Mucosa of stomach (tissue), 1 donor: ENCODE data around the gene MYO18A.
"Not testable (repeated sequence)": the region's sequence is repeated elsewhere in the genome, so short reads cannot be mapped to it uniquely, and the experiment has no call there.

Experiments used
- H3K27me3 ChIP-seq: one replicate; pipeline ENCODE4 v1.7.0; 2013; ENCODE audit warnings: mild to moderate bottlenecking, low read length; ENCODE audit not compliant: control insufficient read depth, insufficient read depth
- H3K36me3 ChIP-seq: one replicate; pipeline ENCODE4 v1.7.0; 2013; ENCODE audit warnings: low read length; ENCODE audit not compliant: control insufficient read depth, insufficient read depth
- H3K4me1 ChIP-seq: one replicate; pipeline ENCODE4 v1.7.0; 2013; ENCODE audit warnings: mild to moderate bottlenecking, low read length; ENCODE audit not compliant: control insufficient read depth, insufficient read depth
- H3K4me3 ChIP-seq: one replicate; pipeline ENCODE4 v1.7.0; 2013; ENCODE audit warnings: low read length
- H3K9ac ChIP-seq: one replicate; pipeline ENCODE4 v1.7.0; 2013; ENCODE audit warnings: mild to moderate bottlenecking, low read length, moderate library complexity
- H3K9me3 ChIP-seq: one replicate; pipeline ENCODE4 v1.7.0; 2013; ENCODE audit warnings: mild to moderate bottlenecking, low read length, moderate library complexity; ENCODE audit not compliant: control insufficient read depth
- donor health status: Pancreatic carcinoma.

The MYO18A gene

GRCh38 chr17:29172589-29172988 is 7.6 kb downstream of the MYO18A start:
- Histone ChIP-seq H3K9ac (no peak overlapping the region), H3K9me3 (no peaks in the 10 kb centered on the region), H3K4me1 (peaks cover 40% of the 10 kb centered on the region), H3K36me3 (no peaks in the 10 kb centered on the region), H3K4me3 (no peak overlapping the region), H3K27me3 (no peaks in the 10 kb centered on the region)

- H3K4me3 ChIP-seq: no peak overlapping the region
- H3K27me3 ChIP-seq: no peaks in the 10 kb centered on the region
Measured at GRCh38 chr17:29170682-29171081, 9.5 kb downstream of the MYO18A start.

GRCh38 chr17:29169806-29170591 is 10.2 kb downstream of the MYO18A start:
- no peak overlapping the region for H3K9ac ChIP-seq

More at GRCh38 chr17:29170682-29171081, 9.5 kb downstream of the MYO18A start:
- Histone ChIP-seq H3K4me1 (peaks cover 28% of the 10 kb centered on the region), H3K36me3 (no peaks in the 10 kb centered on the region), H3K9ac (no peak overlapping the region), H3K9me3 (no peaks in the 10 kb centered on the region)

DNA sequence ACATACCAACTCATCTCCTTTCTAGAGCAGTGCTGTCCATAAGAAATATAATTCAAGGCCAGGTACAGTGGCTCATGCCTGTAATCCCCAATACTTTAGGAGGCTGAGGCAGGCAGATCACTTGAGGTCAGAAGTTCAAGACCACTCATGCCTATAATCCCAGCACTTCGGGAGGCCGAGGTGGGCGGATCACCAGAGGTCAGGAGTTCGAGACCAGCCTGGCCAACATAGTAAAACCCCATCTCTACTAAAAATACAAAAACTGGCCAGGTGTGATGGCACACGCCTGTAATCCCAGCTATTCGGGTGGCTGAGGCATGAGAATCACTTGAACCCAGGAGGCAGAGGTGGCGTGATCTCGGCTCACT is 11.5 kb downstream of the MYO18A start:
- H3K27me3 ChIP-seq, H3K36me3 ChIP-seq, H3K4me3 ChIP-seq, H3K9ac ChIP-seq, H3K9me3 ChIP-seq: not testable (repeated sequence)
- H3K4me1 ChIP-seq: peaks cover 28% of the 10 kb centered on the region

More at GRCh38 chr17:29169806-29170591, 10.2 kb downstream of the MYO18A start:
- no peaks in the 10 kb centered on the region for H3K36me3 ChIP-seq
- H3K9me3 ChIP-seq: no peaks in the 10 kb centered on the region
- no peak overlapping the region for H3K4me3 ChIP-seq
- peaks cover 28% of the 10 kb centered on the region for H3K4me1 ChIP-seq
- no peaks in the 10 kb centered on the region for H3K27me3 ChIP-seq

GRCh38 chr17:29168079-29168758 is 12.0 kb downstream of the MYO18A start:
- Histone ChIP-seq H3K4me3 (no peak overlapping the region), H3K9me3 (no peaks in the 10 kb centered on the region), H3K27me3 (no peaks in the 10 kb centered on the region), H3K4me1 (peaks cover 28% of the 10 kb centered on the region), H3K36me3 (no peaks in the 10 kb centered on the region), H3K9ac (no peak overlapping the region)

DNA sequence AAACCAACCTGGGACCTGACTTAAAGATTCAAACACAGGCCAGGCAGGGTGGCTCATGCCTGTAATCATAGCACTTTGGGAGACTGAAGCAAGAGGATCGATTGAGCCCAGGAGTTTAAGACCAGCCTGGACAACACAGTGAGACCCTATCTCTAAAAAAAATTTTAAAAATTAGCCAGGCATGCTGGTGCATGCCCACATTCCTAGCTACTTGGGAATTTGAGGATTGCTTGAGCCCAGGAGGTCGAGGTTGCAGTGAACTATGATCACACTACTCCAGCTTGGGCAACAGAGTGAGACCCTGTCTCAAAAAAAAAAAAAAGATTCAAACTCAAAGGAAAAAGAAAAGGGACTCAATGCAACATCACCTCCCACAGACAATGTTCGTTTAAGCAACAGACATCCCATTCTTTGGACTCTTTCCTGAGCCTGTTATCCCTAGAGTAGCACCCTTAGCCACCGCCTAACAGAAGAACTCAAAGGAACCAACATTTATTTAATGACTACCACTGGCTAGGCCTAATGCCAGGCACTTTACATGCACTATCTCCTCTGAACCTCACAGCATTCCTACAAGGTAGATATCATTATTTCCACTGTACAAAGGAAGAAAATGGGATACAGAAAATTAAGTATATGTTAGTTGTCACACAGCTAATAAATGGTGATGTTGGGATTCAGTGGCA is 12.7 kb downstream of the MYO18A start:
- H3K9ac ChIP-seq: no peak overlapping the region
- H3K36me3 ChIP-seq: no peaks in the 10 kb centered on the region
- no peaks in the 10 kb centered on the region for H3K9me3 ChIP-seq
- no peaks in the 10 kb centered on the region for H3K27me3 ChIP-seq
- H3K4me1 ChIP-seq: peaks cover 25% of the 10 kb centered on the region
- no peak overlapping the region for H3K4me3 ChIP-seq

GRCh38 chr17:29166507-29166887 is 13.7 kb downstream of the MYO18A start:
- Histone ChIP-seq H3K36me3 (no peaks in the 10 kb centered on the region), H3K9ac (no peak overlapping the region)

GRCh38 chr17:29165800-29166506 is 14.2 kb downstream of the MYO18A start:
- H3K9ac ChIP-seq: no peak overlapping the region
- peaks cover 17% of the 10 kb centered on the region for H3K4me1 ChIP-seq
- H3K36me3 ChIP-seq: no peaks in the 10 kb centered on the region
- H3K27me3 ChIP-seq: no peaks in the 10 kb centered on the region
- no peak overlapping the region for H3K4me3 ChIP-seq
- H3K9me3 ChIP-seq: no peaks in the 10 kb centered on the region

More at GRCh38 chr17:29166507-29166887, 13.7 kb downstream of the MYO18A start:
- H3K4me3 ChIP-seq: no peak overlapping the region
- peaks cover 17% of the 10 kb centered on the region for H3K4me1 ChIP-seq
- no peaks in the 10 kb centered on the region for H3K27me3 ChIP-seq
- no peaks in the 10 kb centered on the region for H3K9me3 ChIP-seq

DNA sequence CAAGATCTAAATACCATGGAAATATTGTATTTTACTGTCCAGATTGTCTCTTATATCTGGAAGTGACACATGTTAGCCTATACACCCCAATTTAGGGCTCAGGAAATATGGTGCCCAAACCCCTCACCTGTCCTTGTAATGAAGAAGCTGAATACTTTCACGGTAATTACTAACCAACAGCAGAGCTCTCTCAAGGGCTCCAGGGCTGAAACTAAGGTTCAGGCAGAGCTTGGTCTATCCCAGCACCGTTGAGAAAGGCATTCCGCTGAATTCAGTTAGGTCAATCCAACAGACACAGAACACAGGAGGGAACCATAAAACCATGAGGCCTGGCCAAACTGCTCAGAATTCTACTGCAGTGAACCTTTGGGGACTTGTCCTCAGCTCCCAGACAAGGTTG is 14.9 kb downstream of the MYO18A start:
- Histone ChIP-seq H3K9me3 (no peaks in the 10 kb centered on the region), H3K27me3 (no peaks in the 10 kb centered on the region), H3K4me1 (peaks cover 23% of the 10 kb centered on the region), H3K9ac (no peak overlapping the region), H3K4me3 (no peak overlapping the region), H3K36me3 (no peaks in the 10 kb centered on the region)

DNA sequence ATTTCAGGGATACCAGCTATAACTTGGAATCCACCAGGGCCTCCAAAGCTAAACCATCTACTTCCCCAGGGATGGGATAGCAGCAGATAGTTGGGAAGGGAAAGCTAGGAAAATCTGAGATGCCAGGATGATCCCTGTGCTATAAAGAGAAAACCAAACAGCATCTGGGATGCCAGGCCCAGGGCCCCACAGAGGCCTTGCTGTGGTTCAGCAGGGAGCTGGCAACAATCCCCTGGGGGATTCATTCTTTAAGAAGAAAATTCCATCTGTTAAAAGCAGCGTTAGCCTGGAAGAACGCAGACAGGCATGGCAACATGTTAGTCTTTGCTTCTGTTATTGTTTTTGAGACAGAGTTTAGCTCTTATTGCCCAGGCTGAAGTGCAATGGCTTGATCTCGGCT is 16.6 kb downstream of the MYO18A start:
- Histone ChIP-seq H3K27me3 (no peaks in the 10 kb centered on the region), H3K9ac (no peak overlapping the region), H3K36me3 (no peaks in the 10 kb centered on the region), H3K4me1 (peaks cover 33% of the 10 kb centered on the region), H3K9me3 (no peaks in the 10 kb centered on the region), H3K4me3 (no peak overlapping the region)

DNA sequence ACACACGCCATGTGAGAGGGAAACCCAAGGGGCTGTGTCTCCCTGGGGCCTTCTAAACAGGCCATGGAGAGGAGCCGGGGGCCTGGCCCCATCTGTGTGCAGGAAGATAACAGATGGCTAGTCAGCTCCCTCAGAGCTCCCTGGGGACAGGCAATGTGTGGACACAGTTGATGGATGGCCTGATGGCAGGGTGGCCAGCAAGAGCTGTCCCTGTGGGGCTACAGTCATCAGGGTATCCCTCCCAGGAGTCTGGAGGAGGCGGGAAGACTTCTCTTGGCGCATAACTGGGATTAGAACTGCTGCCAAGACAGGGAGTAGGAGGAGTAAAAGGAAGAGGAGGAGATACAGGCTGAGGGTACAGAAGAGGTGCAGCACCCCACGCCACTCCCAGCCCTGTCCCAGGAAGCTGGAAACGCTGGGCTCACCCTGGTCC is 17.3 kb downstream of the MYO18A start:
- Histone ChIP-seq H3K4me1 (peaks cover 33% of the 10 kb centered on the region), H3K36me3 (no peaks in the 10 kb centered on the region), H3K9ac (no peak overlapping the region), H3K4me3 (no peak overlapping the region), H3K27me3 (no peaks in the 10 kb centered on the region), H3K9me3 (no peaks in the 10 kb centered on the region)
